Activated naive CD4-positive, alpha-beta T cell treated with anti-CD3 and anti-CD28 coated beads, Interleukin-2, amount 50 U/mL, for 72 hours (primary cell): Measurements from ENCODE around the gene SAMD14. TPM values are rescaled to one million over a fixed set of nuclear protein-coding genes. Genes with fewer than 3 reads are reported as not detected.

Experiments
- ATAC-seq, 2 donors: fragments of 150-1000 bp; cut with Tn5 transposase; 2 replicates each; pipeline ENCODE4 v1.10.0; 2021; ENCODE audit warnings: mild to moderate bottlenecking in 2 of 2, moderate library complexity in 2 of 2
- DNase-seq, 2 donors: peaks; one replicate each; pipeline ENCODE4 v3.0.0; 2021 to 2022; ENCODE audit warnings: low spot score in 2 of 2
- H3K27ac Mint-ChIP-seq, 2 donors: one replicate each; pipeline ENCODE4 v1.8.0; 2022; ENCODE audit warnings: mild to moderate bottlenecking in 2 of 2, mixed read lengths in 2 of 2
- H3K36me3 Mint-ChIP-seq, 2 donors: one replicate each; pipeline ENCODE4 v1.8.0; 2022; ENCODE audit warnings: mixed read lengths in 2 of 2
- H3K9me3 Mint-ChIP-seq, 2 donors: one replicate each; pipeline ENCODE4 v1.8.0; 2022; ENCODE audit warnings: mixed read lengths in 2 of 2
- total RNA-seq, 2 donors: library from RNA; stranded (reverse); gene quantifications; one replicate each; pipeline ENCODE4 v1.2.3, GENCODE V29; 2022

The SAMD14 gene
- total RNA-seq, 2 donors from 2014 or later = 1.3 to 4.4 TPM

- H3K27ac Mint-ChIP-seq = no peak overlapping the region
- H3K36me3 Mint-ChIP-seq = no peaks in the 10 kb centered on the region
- DNase-seq (no peak), ATAC-seq (no peak)
- no peaks in the 10 kb centered on the region for H3K9me3 Mint-ChIP-seq
These were observed 17.3 kb downstream of the SAMD14 start for GRCh38 chr17:50112694-50113093.

- no peaks in the 10 kb centered on the region for H3K9me3 Mint-ChIP-seq
- ATAC-seq = no peak
These were observed 18.0 kb downstream of the SAMD14 start for GRCh38 chr17:50111673-50112655.

GRCh38 chr17:50110591-50111349, 19.2 kb downstream of the SAMD14 start:
- DNase-seq (no peak), ATAC-seq (no peak)
- H3K36me3 Mint-ChIP-seq = no peaks in the 10 kb centered on the region
- no peaks in the 10 kb centered on the region for H3K9me3 Mint-ChIP-seq
- H3K27ac Mint-ChIP-seq = peak overlapping the region; percentile 22 to 58

More at GRCh38 chr17:50111673-50112655, 18.0 kb downstream of the SAMD14 start:
- no peak for DNase-seq
- no peak overlapping the region for H3K27ac Mint-ChIP-seq
- H3K36me3 Mint-ChIP-seq = no peaks in the 10 kb centered on the region

GRCh38 chr17:50109785-50110184, 20.2 kb downstream of the SAMD14 start:
- Mint-ChIP-seq H3K36me3 (no peaks in the 10 kb centered on the region), H3K27ac (peak overlapping the region in 1 of 2 donors; percentile 58), H3K9me3 (no peaks in the 10 kb centered on the region)
- ATAC-seq = no peak
- DNase-seq = no peak

- DNase-seq = no peak
- no peak for ATAC-seq
- Mint-ChIP-seq H3K27ac (peak overlapping the region in 1 of 2 donors; percentile 58), H3K36me3 (no peaks in the 10 kb centered on the region), H3K9me3 (no peaks in the 10 kb centered on the region)
These were observed 20.8 kb downstream of the SAMD14 start for GRCh38 chr17:50109207-50109606.

- ATAC-seq (no peak), DNase-seq (no peak)
- H3K27ac Mint-ChIP-seq = peak overlapping the region in 1 of 2 donors; percentile 58
- no peaks in the 10 kb centered on the region for H3K9me3 Mint-ChIP-seq
- H3K36me3 Mint-ChIP-seq = no peaks in the 10 kb centered on the region
These were observed 21.4 kb downstream of the SAMD14 start for GRCh38 chr17:50108556-50108955.

GRCh38 chr17:50107790-50108414, 22.1 kb downstream of the SAMD14 start:
- Mint-ChIP-seq H3K36me3 (no peaks in the 10 kb centered on the region), H3K9me3 (no peaks in the 10 kb centered on the region), H3K27ac (peak overlapping the region in 1 of 2 donors; percentile 58)
- DNase-seq = no peak
- ATAC-seq = peak in 1 of 2 donors; percentile 19

GRCh38 chr17:50106393-50107131, 23.4 kb downstream of the SAMD14 start:
- ATAC-seq (no peak), DNase-seq (no peak)
- Mint-ChIP-seq H3K36me3 (no peaks in the 10 kb centered on the region), H3K27ac (peak overlapping the region in 1 of 2 donors; percentile 21), H3K9me3 (no peaks in the 10 kb centered on the region)

GRCh38 chr17:50105811-50106210, 24.1 kb downstream of the SAMD14 start:
- no peak for DNase-seq
- no peak for ATAC-seq
- no peaks in the 10 kb centered on the region for H3K36me3 Mint-ChIP-seq
- peak overlapping the region in 1 of 2 donors; percentile 88 for H3K27ac Mint-ChIP-seq
- H3K9me3 Mint-ChIP-seq = no peaks in the 10 kb centered on the region

GRCh38 chr17:50103941-50104340, 26.0 kb downstream of the SAMD14 start:
- Mint-ChIP-seq H3K9me3 (no peaks in the 10 kb centered on the region), H3K27ac (peak overlapping the region in 1 of 2 donors; percentile 14), H3K36me3 (no peaks in the 10 kb centered on the region)
- no peak for DNase-seq
- no peak for ATAC-seq

- H3K9me3 Mint-ChIP-seq = no peaks in the 10 kb centered on the region
- ATAC-seq (no peak), DNase-seq (no peak)
- H3K36me3 Mint-ChIP-seq = no peaks in the 10 kb centered on the region
- H3K27ac Mint-ChIP-seq = no peak overlapping the region
These were observed 26.7 kb downstream of the SAMD14 start for GRCh38 chr17:50103252-50103651.

- no peak for ATAC-seq
- Mint-ChIP-seq H3K36me3 (no peaks in the 10 kb centered on the region), H3K9me3 (no peaks in the 10 kb centered on the region), H3K27ac (no peak overlapping the region)
- DNase-seq = no peak
These were observed 27.6 kb downstream of the SAMD14 start for GRCh38 chr17:50102164-50102991.

GRCh38 chr17:50101346-50102163, 28.4 kb downstream of the SAMD14 start:
- ATAC-seq (no peak), DNase-seq (no peak)
- no peaks in the 10 kb centered on the region for H3K9me3 Mint-ChIP-seq
- H3K36me3 Mint-ChIP-seq = no peaks in the 10 kb centered on the region
- H3K27ac Mint-ChIP-seq = no peak overlapping the region

- ATAC-seq = no peak
- H3K36me3 Mint-ChIP-seq = no peaks in the 10 kb centered on the region
- H3K9me3 Mint-ChIP-seq = no peaks in the 10 kb centered on the region
- H3K27ac Mint-ChIP-seq = no peak overlapping the region
- DNase-seq = no peak
These were observed 29.0 kb downstream of the SAMD14 start for GRCh38 chr17:50100921-50101345.

GRCh38 chr17:50100480-50100883, 29.5 kb downstream of the SAMD14 start:
- no peak for DNase-seq
- H3K9me3 Mint-ChIP-seq = no peaks in the 10 kb centered on the region
- no peak for ATAC-seq
- H3K36me3 Mint-ChIP-seq = peaks cover 0 to under 1% of the 10 kb centered on the region in 2 donors
- H3K27ac Mint-ChIP-seq = peak overlapping the region in 1 of 2 donors; percentile 51
